GM19463 (cell line): ENCODE results near the gene ZSWIM5.
"Not testable (repeated sequence)": the region's sequence is repeated elsewhere in the genome, so short reads cannot be mapped to it uniquely, and the experiment has no call there.

Experiments used
- ATAC-seq: cut with Tn5 transposase; IDR thresholded peaks from one replicate; pipeline ENCODE4 v1.9.1; 2021; ENCODE audit warnings: mild to moderate bottlenecking, moderate library complexity; ENCODE audit not compliant: unreplicated experiment

Gene ZSWIM5

DNA sequence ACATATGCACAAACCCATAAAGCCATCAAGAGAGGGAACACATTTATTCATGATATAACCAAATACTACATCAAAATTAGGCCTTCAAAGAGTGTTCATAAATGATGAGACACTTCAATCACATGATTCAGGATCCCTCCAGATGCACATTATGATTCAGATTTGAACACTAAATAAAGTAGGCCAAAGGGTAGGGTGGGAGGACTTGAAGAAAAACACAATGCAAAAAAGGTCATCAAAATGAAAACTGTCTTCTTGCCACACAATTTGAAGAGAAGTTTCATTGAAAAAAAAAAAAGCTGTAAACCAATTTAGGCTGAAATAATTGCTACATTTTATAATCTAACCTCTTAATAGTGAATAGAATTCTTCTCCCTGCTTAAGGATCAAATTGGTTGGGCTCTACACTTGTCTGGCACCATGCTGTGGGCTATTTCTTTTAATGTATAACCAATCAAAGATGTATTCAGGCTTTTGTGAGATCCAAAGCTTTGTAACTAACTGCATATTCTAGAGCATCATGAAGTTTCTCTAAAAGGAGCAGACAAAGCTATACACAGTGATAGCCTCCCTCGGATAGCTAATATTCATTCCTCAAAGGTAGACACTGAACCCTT, 58.1 kb downstream of the ZSWIM5 start:
- no peak for ATAC-seq

- ATAC-seq: no peak
Observed at GRCh38 chr1:45146833-45147232, 59.6 kb downstream of the ZSWIM5 start.

GRCh38 chr1:45141247-45142003, 65.0 kb downstream of the ZSWIM5 start:
- no peak for ATAC-seq

GRCh38 chr1:45136984-45137383, 69.4 kb downstream of the ZSWIM5 start:
- ATAC-seq: no peak

DNA sequence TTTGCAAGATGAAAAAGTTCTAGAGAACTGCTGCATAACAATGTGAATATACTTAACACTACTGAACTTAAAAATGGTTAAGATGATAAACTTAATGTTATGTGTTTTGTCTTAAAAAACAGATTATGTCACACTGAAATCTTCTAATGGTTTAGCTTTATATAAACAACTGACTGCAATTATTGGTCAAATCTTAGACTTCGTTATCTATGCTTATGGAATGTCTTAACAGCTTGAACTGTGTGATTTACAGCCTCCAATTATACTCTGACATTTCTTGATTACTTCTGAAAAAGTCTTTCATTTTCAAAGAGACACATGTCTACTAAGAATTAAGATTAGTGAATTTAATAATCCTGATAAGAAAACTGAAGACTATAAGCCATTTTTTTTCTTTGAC, 71.1 kb downstream of the ZSWIM5 start:
- ATAC-seq: no peak

GRCh38 chr1:45134461-45134873, 71.9 kb downstream of the ZSWIM5 start:
- no peak for ATAC-seq

GRCh38 chr1:45132719-45133118, 73.7 kb downstream of the ZSWIM5 start:
- ATAC-seq: not testable (repeated sequence)

DNA sequence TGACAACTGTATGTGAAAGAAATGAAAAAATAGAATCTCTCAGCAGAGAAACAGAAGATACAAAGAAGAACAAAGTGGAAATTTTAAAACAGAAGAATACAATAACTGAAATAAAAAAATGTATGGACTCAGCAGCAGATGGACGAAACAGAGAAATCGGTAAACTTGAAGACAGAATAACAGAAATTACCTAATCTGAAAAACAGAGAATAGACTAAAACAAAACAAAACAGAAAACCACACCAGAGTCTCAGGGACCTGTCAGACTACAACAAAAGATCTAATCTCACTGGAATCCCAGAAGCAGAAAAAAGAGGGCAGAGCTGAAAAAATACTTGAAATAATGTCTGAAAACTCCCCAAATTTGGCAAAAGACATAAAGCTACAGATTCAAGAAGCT, 83.0 kb downstream of the ZSWIM5 start:
- no peak for ATAC-seq

GRCh38 chr1:45122724-45123123, 83.7 kb downstream of the ZSWIM5 start:
- no peak for ATAC-seq

GRCh38 chr1:45117766-45118165, 88.6 kb downstream of the ZSWIM5 start:
- no peak for ATAC-seq

GRCh38 chr1:45116820-45117219, 89.6 kb downstream of the ZSWIM5 start:
- no peak for ATAC-seq

GRCh38 chr1:45116340-45116739, 90.1 kb downstream of the ZSWIM5 start:
- ATAC-seq: no peak

DNA sequence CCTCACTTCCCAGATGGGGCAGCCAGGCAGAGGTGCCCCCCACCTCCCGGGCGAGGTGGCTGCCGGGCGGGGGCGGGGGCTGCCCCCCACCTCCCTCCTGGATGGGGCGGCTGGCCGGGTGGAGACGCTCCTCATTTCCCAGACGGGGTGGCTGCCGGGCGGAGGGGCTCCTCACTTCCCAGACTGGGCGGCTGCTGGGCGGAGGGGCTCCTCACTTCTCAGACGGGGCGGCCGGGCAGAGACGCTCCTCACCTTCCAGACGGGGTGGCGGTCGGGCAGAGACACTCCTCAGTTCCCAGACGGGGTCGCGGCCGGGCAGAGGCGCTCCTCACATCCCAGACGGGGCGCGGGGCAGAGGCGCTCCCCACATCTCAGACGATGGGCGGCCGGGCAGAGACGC, 91.2 kb downstream of the ZSWIM5 start:
- ATAC-seq: not testable (repeated sequence)

- ATAC-seq: no peak
Observed at GRCh38 chr1:45112661-45113060, 93.7 kb downstream of the ZSWIM5 start.

DNA sequence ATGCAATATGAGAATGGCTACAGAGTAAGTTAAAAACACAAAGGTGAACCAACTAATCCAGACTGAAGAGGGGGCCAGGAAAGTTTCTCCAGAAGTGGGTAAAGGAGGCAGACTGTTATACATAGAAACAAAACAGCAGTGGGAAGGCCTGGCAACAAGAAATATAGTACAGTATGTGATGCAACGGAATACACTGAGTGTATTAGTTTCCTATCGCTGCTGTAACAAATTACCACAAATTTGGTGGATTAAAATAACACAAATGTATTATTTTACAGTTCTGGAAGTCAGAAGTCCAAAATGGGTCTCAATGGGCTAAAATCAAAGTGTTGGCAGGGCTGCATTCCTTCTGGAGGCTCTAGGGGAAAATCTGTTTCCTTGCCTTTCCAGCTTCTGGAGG, 95.2 kb downstream of the ZSWIM5 start:
- no peak for ATAC-seq

DNA sequence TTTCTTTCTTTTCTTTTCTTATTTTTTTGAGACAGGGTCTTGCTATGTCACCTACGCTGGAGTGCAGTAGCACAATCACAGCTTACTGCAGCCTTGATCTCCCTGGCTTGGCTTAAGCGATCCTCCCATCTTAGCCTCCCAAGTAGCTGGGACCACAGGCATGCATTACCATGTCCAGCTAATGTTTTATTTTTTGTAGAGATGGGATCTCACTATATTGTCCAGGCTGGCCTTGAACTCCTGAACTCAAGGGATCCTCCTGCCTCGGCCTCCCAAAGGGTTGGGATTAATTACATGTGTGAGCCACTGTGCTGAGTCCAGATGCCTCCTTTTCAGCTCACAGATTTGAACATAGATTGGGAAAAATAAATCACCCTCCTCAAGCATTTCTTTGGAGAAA, 98.6 kb downstream of the ZSWIM5 start:
- ATAC-seq: no peak

- ATAC-seq: not testable (repeated sequence)
Observed at GRCh38 chr1:45106864-45107263, 99.5 kb downstream of the ZSWIM5 start.

- not testable (repeated sequence) for ATAC-seq
Observed at GRCh38 chr1:45106156-45106545, 100.3 kb downstream of the ZSWIM5 start.

- ATAC-seq: not testable (repeated sequence)
Observed at GRCh38 chr1:45105486-45106155, 100.8 kb downstream of the ZSWIM5 start.

DNA sequence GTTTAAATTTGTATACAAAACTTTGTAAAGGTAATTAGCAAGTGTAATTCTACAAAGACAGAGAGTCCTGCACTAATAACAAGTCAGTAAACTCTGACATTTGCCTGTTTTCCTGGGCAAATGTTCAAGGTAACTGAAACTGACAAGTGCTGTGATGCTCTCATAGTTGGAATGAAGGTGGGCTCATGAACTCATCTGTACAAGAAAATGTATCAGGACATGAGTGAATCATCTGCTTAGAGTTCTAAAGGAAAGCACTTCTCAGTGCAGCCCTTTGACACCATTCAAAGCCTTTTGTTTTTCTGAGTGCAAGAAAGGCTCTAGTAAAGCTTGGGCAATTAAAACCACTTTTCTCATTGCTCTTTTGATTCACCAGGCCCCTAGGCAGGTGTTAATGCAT, 102.9 kb downstream of the ZSWIM5 start:
- no peak for ATAC-seq

DNA sequence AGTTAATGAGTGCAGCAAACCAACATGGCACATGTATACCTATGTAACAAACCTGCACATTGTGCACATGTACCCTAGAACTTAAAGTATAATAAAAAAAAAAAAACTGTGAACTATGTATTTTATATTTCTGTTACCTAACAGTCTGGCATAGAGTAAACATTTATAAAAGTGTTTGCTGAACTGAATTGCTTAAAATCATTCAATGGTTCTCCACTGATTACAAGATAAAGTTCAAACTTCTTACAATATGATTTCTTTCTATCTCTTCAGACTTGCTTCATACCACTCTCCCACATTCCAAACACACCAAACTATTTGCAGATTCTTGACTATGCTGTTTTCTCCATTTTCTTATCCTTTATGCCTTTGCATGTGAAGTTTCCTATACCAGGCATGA, 104.5 kb downstream of the ZSWIM5 start:
- ATAC-seq: no peak

DNA sequence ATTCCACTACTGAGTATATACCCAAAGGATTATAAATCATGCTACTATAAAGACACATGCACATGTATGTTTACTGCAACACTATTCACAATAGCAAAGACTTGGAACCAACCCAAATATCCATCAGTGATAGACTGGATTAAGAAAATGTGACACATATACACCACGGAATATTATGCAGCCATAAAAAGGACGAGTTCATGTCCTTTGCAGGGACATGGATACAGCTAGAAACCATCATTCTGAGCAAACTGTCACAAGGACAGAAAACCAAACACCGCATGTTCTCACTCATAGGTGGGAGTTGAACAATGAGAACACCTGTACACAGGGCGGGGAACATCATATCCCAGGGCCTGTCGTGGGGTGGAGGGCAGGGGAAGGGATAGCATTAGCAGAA, 104.9 kb downstream of the ZSWIM5 start:
- ATAC-seq: not testable (repeated sequence)
